Ovary (tissue), 3 donors: ENCODE data around the gene MAP6D1.

ENCODE experiments used
- POLR2A ChIP-seq: fragments of 450-650 bp; IDR thresholded peaks from one replicate; pipeline ENCODE4 v1.6.1; 2017; ENCODE audit warnings: antibody characterized with exemption, mild to moderate bottlenecking, moderate library complexity
- TF ChIP-seq, protein P1 (sequence below), 3 donors: fragments of 450-650 bp in 2 of 3; fragments of 200-600 bp in 1 of 3; IDR thresholded peaks; one replicate each; pipeline versions ENCODE4 v1.5.1 to v1.8.0; 2016 to 2022; ENCODE audit warnings: antibody characterized with exemption in 3 of 3, mild to moderate bottlenecking in 1 of 3
- donor health status: DM: no; HTN: no; CAD: no.

DNA sequence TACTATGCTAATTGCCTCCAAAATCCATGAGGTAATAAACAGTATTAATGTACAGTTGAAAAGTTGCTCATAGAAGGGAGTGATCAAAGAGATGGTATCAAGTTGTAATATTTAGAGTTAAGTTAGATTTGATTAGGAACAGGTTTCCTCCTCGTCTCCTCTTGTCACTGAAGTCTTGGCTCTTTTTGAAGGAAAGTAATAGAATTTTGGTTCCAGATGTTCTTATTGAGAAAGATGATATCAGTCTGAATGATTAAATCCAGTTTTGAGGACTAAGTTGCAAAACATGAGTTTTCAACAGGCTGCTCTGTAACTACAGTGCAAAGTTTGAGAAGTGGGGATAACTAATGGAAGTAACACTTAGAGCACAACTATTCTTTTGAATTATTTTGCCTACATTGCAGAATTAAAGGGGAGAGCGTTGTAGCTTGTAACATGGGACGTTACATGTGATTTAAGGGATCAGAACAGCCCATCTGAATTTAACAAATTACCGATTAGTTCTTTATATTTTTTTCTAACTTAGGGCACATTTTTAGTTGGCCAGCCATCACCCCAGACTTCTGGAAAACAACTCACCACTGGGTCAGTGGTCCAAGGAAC is 48.3 kb downstream of the MAP6D1 start:
- TF ChIP-seq, protein P1, sequence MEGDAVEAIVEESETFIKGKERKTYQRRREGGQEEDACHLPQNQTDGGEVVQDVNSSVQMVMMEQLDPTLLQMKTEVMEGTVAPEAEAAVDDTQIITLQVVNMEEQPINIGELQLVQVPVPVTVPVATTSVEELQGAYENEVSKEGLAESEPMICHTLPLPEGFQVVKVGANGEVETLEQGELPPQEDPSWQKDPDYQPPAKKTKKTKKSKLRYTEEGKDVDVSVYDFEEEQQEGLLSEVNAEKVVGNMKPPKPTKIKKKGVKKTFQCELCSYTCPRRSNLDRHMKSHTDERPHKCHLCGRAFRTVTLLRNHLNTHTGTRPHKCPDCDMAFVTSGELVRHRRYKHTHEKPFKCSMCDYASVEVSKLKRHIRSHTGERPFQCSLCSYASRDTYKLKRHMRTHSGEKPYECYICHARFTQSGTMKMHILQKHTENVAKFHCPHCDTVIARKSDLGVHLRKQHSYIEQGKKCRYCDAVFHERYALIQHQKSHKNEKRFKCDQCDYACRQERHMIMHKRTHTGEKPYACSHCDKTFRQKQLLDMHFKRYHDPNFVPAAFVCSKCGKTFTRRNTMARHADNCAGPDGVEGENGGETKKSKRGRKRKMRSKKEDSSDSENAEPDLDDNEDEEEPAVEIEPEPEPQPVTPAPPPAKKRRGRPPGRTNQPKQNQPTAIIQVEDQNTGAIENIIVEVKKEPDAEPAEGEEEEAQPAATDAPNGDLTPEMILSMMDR (IDR thresholded peaks at IDR 0.05) = no peak
- no peak for TF ChIP-seq POLR2A
